Myocyte (in vitro differentiated cells): ENCODE data around the gene SLC8A3. TPM values are rescaled to one million over a fixed set of nuclear protein-coding genes. Genes with fewer than 3 reads are reported as not detected.

Experiments used
- DNase-seq: peaks from one replicate; pipeline ENCODE4 v3.0.0-alpha.2; 2012; ENCODE audit warnings: low read depth
- total RNA-seq: library from RNA; depleted of rRNA; stranded (reverse); fragments of >200 nt; gene quantifications from 2 replicates; pipeline ENCODE4 v1.2.3, GENCODE V29; 2014

The SLC8A3 gene
- total RNA-seq, 1 donor from 2014 or later, result 25.2 TPM

- DNase-seq, result no peak
These were observed 186.0 kb downstream of the SLC8A3 start for GRCh38 chr14:70002589-70003346.

- DNase-seq, result no peak
These were observed 188.2 kb downstream of the SLC8A3 start for GRCh38 chr14:70000601-70001000.

- peak; percentile 45 for DNase-seq
These were observed 189.5 kb downstream of the SLC8A3 start for GRCh38 chr14:69999261-69999674.

- peak; percentile 43 for DNase-seq
These were observed 190.9 kb downstream of the SLC8A3 start for GRCh38 chr14:69997849-69998248.

GRCh38 chr14:69996216-69996615 lies 192.5 kb downstream of the SLC8A3 start:
- no peak for DNase-seq

Other genes with a start within 250 kb of the SLC8A3 start
- gene COX16, start 170.7 kb upstream of the SLC8A3 start, total RNA-seq, result 36.3 and 37.8 TPM in 2 replicates
- gene SYNJ2BP, start 228.1 kb upstream of the SLC8A3 start, total RNA-seq, result 23.9 and 33.3 TPM in 2 replicates